Testis (tissue), 2 donors: ENCODE results near the gene KRTAP6-2.

Source experiments
- POLR2A ChIP-seq: fragments of 450-650 bp; IDR thresholded peaks from one replicate; pipeline ENCODE4 v1.6.1; 2017; ENCODE audit warnings: antibody characterized with exemption, mild to moderate bottlenecking, moderate library complexity
- TF ChIP-seq, protein P1 (sequence below), 3 experiments: fragments of 450-650 bp in 2 of 3; fragments of 200-600 bp in 1 of 3; sonication (generic) in 1 of 3; IDR thresholded peaks; one replicate each; pipeline ENCODE4 v1.5.1; 2016 to 2019; ENCODE audit warnings: antibody characterized with exemption in 3 of 3, mild to moderate bottlenecking in 2 of 3, moderate library complexity in 1 of 3

DNA sequence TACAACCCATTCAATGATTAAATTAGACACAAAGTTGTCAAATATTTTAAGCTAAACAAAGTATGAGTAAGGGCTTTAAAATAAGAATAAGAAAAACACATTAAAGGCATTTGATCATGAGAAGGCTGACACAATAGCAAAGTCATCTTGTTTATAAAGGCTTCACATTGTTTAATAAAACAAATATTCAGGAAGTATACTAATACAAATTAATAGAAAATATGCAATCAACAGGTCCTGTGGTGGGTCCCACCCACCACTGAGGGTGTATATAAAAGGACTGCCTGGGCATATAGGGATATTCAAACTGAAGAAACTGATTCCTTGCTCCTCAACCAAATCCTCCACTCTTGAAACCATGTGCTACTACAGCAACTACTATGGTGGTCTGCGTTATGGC is 36.2 kb upstream of the KRTAP6-2 start, which contains the start of gene KRTAP20-2:
- TF ChIP-seq, protein P1, sequence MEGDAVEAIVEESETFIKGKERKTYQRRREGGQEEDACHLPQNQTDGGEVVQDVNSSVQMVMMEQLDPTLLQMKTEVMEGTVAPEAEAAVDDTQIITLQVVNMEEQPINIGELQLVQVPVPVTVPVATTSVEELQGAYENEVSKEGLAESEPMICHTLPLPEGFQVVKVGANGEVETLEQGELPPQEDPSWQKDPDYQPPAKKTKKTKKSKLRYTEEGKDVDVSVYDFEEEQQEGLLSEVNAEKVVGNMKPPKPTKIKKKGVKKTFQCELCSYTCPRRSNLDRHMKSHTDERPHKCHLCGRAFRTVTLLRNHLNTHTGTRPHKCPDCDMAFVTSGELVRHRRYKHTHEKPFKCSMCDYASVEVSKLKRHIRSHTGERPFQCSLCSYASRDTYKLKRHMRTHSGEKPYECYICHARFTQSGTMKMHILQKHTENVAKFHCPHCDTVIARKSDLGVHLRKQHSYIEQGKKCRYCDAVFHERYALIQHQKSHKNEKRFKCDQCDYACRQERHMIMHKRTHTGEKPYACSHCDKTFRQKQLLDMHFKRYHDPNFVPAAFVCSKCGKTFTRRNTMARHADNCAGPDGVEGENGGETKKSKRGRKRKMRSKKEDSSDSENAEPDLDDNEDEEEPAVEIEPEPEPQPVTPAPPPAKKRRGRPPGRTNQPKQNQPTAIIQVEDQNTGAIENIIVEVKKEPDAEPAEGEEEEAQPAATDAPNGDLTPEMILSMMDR (IDR thresholded peaks at IDR 0.05), result no peak
- no peak for TF ChIP-seq POLR2A
